GM23338 (cell line): ENCODE results near the gene CPXM2. TPM values are rescaled to one million over a fixed set of nuclear protein-coding genes. Genes with fewer than 3 reads are reported as not detected.

Source experiments
- ATAC-seq: fragments of 200-7000 bp; cut with Tn5 transposase; 3 replicates; pipeline ENCODE4 v1.9.1; 2020
- DNase-seq: peaks from one replicate; pipeline ENCODE4 v3.0.0-alpha.2; 2015; ENCODE audit warnings: low spot score
- H2AFZ ChIP-seq: fragments of 200-600 bp; sonication (generic); 2 replicates; pipeline ENCODE4 v1.8.0; 2016; ENCODE audit warnings: antibody characterized with exemption, mild to moderate bottlenecking, moderate library complexity
- H3F3A ChIP-seq: fragments of 200-600 bp; sonication (generic); replicated peaks from 2 replicates; pipeline ENCODE4 v1.8.0; 2017; ENCODE audit warnings: antibody characterized with exemption, mixed run types, low read depth
- H3K27ac ChIP-seq: fragments of 200-600 bp; sonication (generic); 2 replicates; pipeline ENCODE4 v1.6.1; 2016; ENCODE audit warnings: low read depth
- H3K27me3 ChIP-seq: fragments of 200-600 bp; sonication (generic); 2 replicates; pipeline ENCODE4 v1.8.0; 2016; ENCODE audit warnings: mild to moderate bottlenecking, mixed run types, moderate library complexity; ENCODE audit not compliant: insufficient read depth
- H3K36me3 ChIP-seq: fragments of 200-600 bp; sonication (generic); 2 replicates; pipeline ENCODE4 v1.8.0; 2016; ENCODE audit warnings: mild to moderate bottlenecking; ENCODE audit not compliant: insufficient read depth
- H3K4me1 ChIP-seq: fragments of 200-600 bp; sonication (generic); 2 replicates; pipeline ENCODE4 v1.8.0; 2016; ENCODE audit warnings: mild to moderate bottlenecking, moderate library complexity; ENCODE audit not compliant: insufficient read depth
- H3K4me2 ChIP-seq: fragments of 200-600 bp; sonication (generic); 2 replicates; pipeline ENCODE4 v1.7.1; 2017; ENCODE audit warnings: mixed run types
- H3K4me3 ChIP-seq: fragments of 200-600 bp; sonication (generic); 2 replicates; pipeline ENCODE4 v1.6.1; 2016; ENCODE audit warnings: mixed run types
- H3K79me2 ChIP-seq: fragments of 200-600 bp; sonication (generic); replicated peaks from 2 replicates; pipeline ENCODE4 v1.8.0; 2017; ENCODE audit warnings: mild to moderate bottlenecking; ENCODE audit not compliant: insufficient read depth
- H3K9me2 ChIP-seq: fragments of 200-600 bp; sonication (generic); 2 replicates; pipeline ENCODE4 v1.8.0; 2017; ENCODE audit not compliant: insufficient read depth
- H4K20me1 ChIP-seq: fragments of 200-600 bp; sonication (generic); replicated peaks from 2 replicates; pipeline ENCODE4 v1.8.0; 2017; ENCODE audit warnings: mild to moderate bottlenecking; ENCODE audit not compliant: insufficient read depth
- H3K27ac Mint-ChIP-seq: 2 replicates; pipeline ENCODE4 v1.8.0; 2020; ENCODE audit warnings: inconsistent platforms, mild to moderate bottlenecking, moderate library complexity, mixed read lengths
- H3K27me3 Mint-ChIP-seq: 3 replicates; pipeline ENCODE4 v1.8.0; 2022; ENCODE audit warnings: low read depth, mild to moderate bottlenecking, moderate library complexity, mixed read lengths, inconsistent platforms; ENCODE audit not compliant: insufficient read depth, poor library complexity
- H3K36me3 Mint-ChIP-seq: 3 replicates; pipeline ENCODE4 v1.8.0; 2021; ENCODE audit warnings: low read depth, mild to moderate bottlenecking, inconsistent platforms, moderate library complexity, mixed read lengths
- H3K4me1 Mint-ChIP-seq: 3 replicates; pipeline ENCODE4 v1.8.0; 2020; ENCODE audit warnings: mild to moderate bottlenecking, inconsistent platforms, mixed read lengths
- H3K4me3 Mint-ChIP-seq: 3 replicates; pipeline ENCODE4 v1.8.0; 2021; ENCODE audit warnings: moderate library complexity, mild to moderate bottlenecking, inconsistent platforms, mixed read lengths
- H3K9me3 Mint-ChIP-seq: 3 replicates; pipeline ENCODE4 v1.8.0; 2020; ENCODE audit warnings: moderate library complexity, mild to moderate bottlenecking, inconsistent platforms, mixed read lengths
- CREB1 ChIP-seq: fragments of 250-450 bp; sonication (Bioruptor Pico); IDR thresholded peaks from 2 replicates; pipeline ENCODE4 v1.5.0; 2020; ENCODE audit warnings: low read depth, mild to moderate bottlenecking, moderate library complexity
- CTCF ChIP-seq, 2 experiments: fragments of 200-600 bp in 1 of 2; sonication (generic) in 1 of 2; conservative IDR thresholded peaks; 2 replicates each; pipeline versions ENCODE4 v1.5.1 to v1.6.1; 2016 to 2017; ENCODE audit warnings: antibody characterized with exemption in 2 of 2, low read depth in 2 of 2, mild to moderate bottlenecking in 2 of 2, moderate library complexity in 1 of 2
- EZH2 ChIP-seq: fragments of 200-600 bp; sonication (generic); IDR thresholded peaks from one replicate; pipeline ENCODE4 v1.8.0; 2017; ENCODE audit warnings: antibody characterized with exemption, mild to moderate bottlenecking, low read depth; ENCODE audit not compliant: unreplicated experiment
- EZH2phosphoT487 ChIP-seq: fragments of 200-600 bp; sonication (generic); IDR thresholded peaks from one replicate; pipeline ENCODE4 v1.8.1; 2018; ENCODE audit warnings: antibody characterized with exemption; ENCODE audit not compliant: unreplicated experiment
- JUNB ChIP-seq: IDR thresholded peaks from one replicate; pipeline ENCODE4 v1.6.1; 2016; ENCODE audit warnings: antibody characterized with exemption; ENCODE audit not compliant: unreplicated experiment
- NANOG ChIP-seq: IDR thresholded peaks from 2 replicates; pipeline ENCODE4 v1.6.1; 2016; ENCODE audit warnings: antibody characterized with exemption, borderline replicate concordance
- POLR2AphosphoS5 ChIP-seq: IDR thresholded peaks from 2 replicates; pipeline ENCODE4 v1.6.1; 2016; ENCODE audit warnings: antibody characterized with exemption, low read depth
- REST ChIP-seq: IDR thresholded peaks from one replicate; pipeline ENCODE4 v1.6.1; 2018; ENCODE audit warnings: antibody characterized with exemption; ENCODE audit not compliant: unreplicated experiment
- STAT1 ChIP-seq: IDR thresholded peaks from one replicate; pipeline ENCODE4 v1.6.1; 2016; ENCODE audit warnings: antibody characterized with exemption; ENCODE audit not compliant: unreplicated experiment
- ZNF114 ChIP-seq: fragments of 250-450 bp; sonication (Bioruptor Pico); IDR thresholded peaks from 2 replicates; pipeline ENCODE4 v1.5.0; 2020; ENCODE audit warnings: mild to moderate bottlenecking, moderate library complexity
- ZNF331 ChIP-seq: fragments of 250-450 bp; sonication (Bioruptor Pico); IDR thresholded peaks from 2 replicates; pipeline ENCODE4 v1.5.0; 2020; ENCODE audit warnings: low read depth, mild to moderate bottlenecking, moderate library complexity
- ZNF462 ChIP-seq: fragments of 250-450 bp; sonication (Bioruptor Pico); IDR thresholded peaks from 2 replicates; pipeline ENCODE4 v1.5.0; 2020; ENCODE audit warnings: mild to moderate bottlenecking, moderate library complexity
- polyA plus RNA-seq: library from polyadenylated mRNA; unstranded; fragments of >200 nt; fragmentation: Nextera tagmentation; extraction: Ambion mirVana; gene quantifications from 2 replicates; pipeline ENCODE4 v1.2.1, GENCODE V29; 2016
- total RNA-seq: library from RNA; depleted of rRNA; stranded (reverse); fragments of >200 nt; shearing (Covaris generic); gene quantifications from 2 replicates; pipeline ENCODE4 v1.2.3, GENCODE V29; 2014
- TF ChIP-seq, protein P1 (sequence below): IDR thresholded peaks from 2 replicates; pipeline ENCODE4 v1.6.1; 2016; ENCODE audit warnings: antibody characterized with exemption

Gene CPXM2
- total and polyA plus RNA-seq, 2 experiments from 2014 or later, result 1.6 to 8.1 TPM

- H3K9me3 Mint-ChIP-seq, result 0 out of 3 replicates have a peak, but pooled peaks cover 2% of the 10 kb centered on the region
- Histone ChIP-seq H3K4me3 (no peak overlapping the region), H3K27ac (no peak overlapping the region), H3K27me3 (no peaks in the 10 kb centered on the region), H3K9me2 (no peaks in the 10 kb centered on the region), H3K4me2 (no peak overlapping the region), H3K36me3 (no peaks in the 10 kb centered on the region), H2AFZ (no peak overlapping the region), H3K4me1 (peaks cover 15% of the 10 kb centered on the region), H4K20me1 (no peaks in the 10 kb centered on the region), H3F3A (no peaks in the 10 kb centered on the region), H3K79me2 (no peaks in the 10 kb centered on the region)
- DNase-seq (no peak), ATAC-seq (peak; percentile 89)
- no peak overlapping the region for H3K27ac Mint-ChIP-seq
- TF ChIP-seq, protein P1, sequence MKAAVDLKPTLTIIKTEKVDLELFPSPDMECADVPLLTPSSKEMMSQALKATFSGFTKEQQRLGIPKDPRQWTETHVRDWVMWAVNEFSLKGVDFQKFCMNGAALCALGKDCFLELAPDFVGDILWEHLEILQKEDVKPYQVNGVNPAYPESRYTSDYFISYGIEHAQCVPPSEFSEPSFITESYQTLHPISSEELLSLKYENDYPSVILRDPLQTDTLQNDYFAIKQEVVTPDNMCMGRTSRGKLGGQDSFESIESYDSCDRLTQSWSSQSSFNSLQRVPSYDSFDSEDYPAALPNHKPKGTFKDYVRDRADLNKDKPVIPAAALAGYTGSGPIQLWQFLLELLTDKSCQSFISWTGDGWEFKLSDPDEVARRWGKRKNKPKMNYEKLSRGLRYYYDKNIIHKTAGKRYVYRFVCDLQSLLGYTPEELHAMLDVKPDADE, result no peak
- TF ChIP-seq STAT1, result no peak
- TF ChIP-seq JUNB, result no peak
- no peak for TF ChIP-seq REST
- no peak for TF ChIP-seq CREB1 (CRISPR knock-in tag)
- no peak for TF ChIP-seq EZH2
- TF ChIP-seq ZNF462, result no peak
- no peak for TF ChIP-seq POLR2AphosphoS5
- no peak for TF ChIP-seq CTCF (conservative IDR thresholded peaks at IDR 0.05; ENCODE audit: low read depth in 2 of 2)
- TF ChIP-seq ZNF331 (CRISPR knock-in tag), result no peak
- no peak for TF ChIP-seq NANOG
- no peak for TF ChIP-seq EZH2phosphoT487
- no peak for TF ChIP-seq ZNF114 (CRISPR knock-in tag)
- H3K4me3 Mint-ChIP-seq, result no peak overlapping the region
- peaks cover 11% of the 10 kb centered on the region for H3K27me3 Mint-ChIP-seq
- H3K4me1 Mint-ChIP-seq, result peaks cover 23% of the 10 kb centered on the region
- H3K36me3 Mint-ChIP-seq, result no peaks in the 10 kb centered on the region
Measured at GRCh38 chr10:123912871-123913270, 21.3 kb upstream of the CPXM2 start.
